Activated naive CD4-positive, alpha-beta T cell treated with anti-CD3 and anti-CD28 coated beads for 36 hours (primary cell): ENCODE results near the gene CDT1. TPM values are rescaled to one million over a fixed set of nuclear protein-coding genes. Genes with fewer than 3 reads are reported as not detected.
"Not testable (repeated sequence)": the region's sequence is repeated elsewhere in the genome, so short reads cannot be mapped to it uniquely, and the experiment has no call there.

ENCODE experiments used
- CTCF ChIA-PET: fragments of 350-600 bp; sonication (Branson Sonifier 250); formaldehyde crosslinking; loops from one replicate; lab custom pipeline; 2021; ENCODE audit warnings: antibody characterized with exemption; lab: Charles Lee
- DNase-seq: peaks from one replicate; pipeline ENCODE4 v3.0.0-alpha.2; 2020
- H3K27ac Mint-ChIP-seq: one replicate; pipeline ENCODE4 v1.8.0; 2021; ENCODE audit warnings: mild to moderate bottlenecking, mixed read lengths
- H3K27me3 Mint-ChIP-seq: one replicate; pipeline ENCODE4 v1.8.0; 2021; ENCODE audit warnings: low read depth, mixed read lengths
- H3K36me3 Mint-ChIP-seq: one replicate; pipeline ENCODE4 v1.8.0; 2021; ENCODE audit warnings: low read depth, mixed read lengths
- H3K4me1 Mint-ChIP-seq: one replicate; pipeline ENCODE4 v1.8.0; 2021; ENCODE audit warnings: low read depth, mixed read lengths
- H3K4me3 Mint-ChIP-seq: one replicate; pipeline ENCODE4 v1.8.0; 2021; ENCODE audit warnings: mild to moderate bottlenecking, moderate library complexity, mixed read lengths
- H3K9me3 Mint-ChIP-seq: one replicate; pipeline ENCODE4 v1.8.0; 2021; ENCODE audit warnings: mixed read lengths
- intact Hi-C: fragments of 100-400 bp; cut with micrococcal nuclease; formaldehyde crosslinking; loops from one replicate; pipeline ENCODE4 v1.15.1; 2023
- total RNA-seq, 2 experiments: library from RNA; stranded (reverse); gene quantifications; one replicate each; pipeline ENCODE4 v1.2.3, GENCODE V29; 2021

The CDT1 gene
- total RNA-seq, 2 experiments from 2014 or later, result 223 to 231 TPM

DNA sequence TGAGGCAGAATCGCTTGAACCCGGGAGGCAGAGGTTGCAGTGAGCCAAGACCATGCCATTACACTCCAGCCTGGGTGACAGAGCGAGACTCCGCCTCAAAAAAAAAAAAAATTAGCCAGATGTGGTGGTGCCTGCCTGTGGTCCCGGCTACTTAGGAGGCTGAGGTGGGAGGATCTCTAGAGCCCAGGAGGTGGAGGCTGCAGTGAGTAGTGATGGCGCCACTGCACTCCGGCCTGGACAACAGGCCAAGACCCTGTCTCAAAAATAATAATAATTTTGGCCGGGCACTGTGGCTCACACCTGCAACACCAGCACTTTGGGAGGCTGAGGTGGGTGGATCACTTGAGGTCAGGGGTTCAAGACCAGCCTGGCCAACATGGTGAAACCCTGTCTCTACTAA is 14.8 kb upstream of the CDT1 start:
- not testable (repeated sequence) for H3K9me3 Mint-ChIP-seq, H3K4me3 Mint-ChIP-seq, DNase-seq, H3K36me3 Mint-ChIP-seq, H3K27me3 Mint-ChIP-seq, H3K27ac Mint-ChIP-seq
- intact Hi-C loops, result loop anchor here (10.0 kb wide), 2 partner anchors 214 to 306 kb away; partner anchors contain the start of genes ACSF3 and ZC3H18
- CTCF ChIA-PET, result interaction anchor here (4.9 kb wide), 1 partner anchor 52 kb away, joined by 28 read pairs; no protein-coding TSS in a partner anchor
- peaks cover 40% of the 10 kb centered on the region for H3K4me1 Mint-ChIP-seq

- Mint-ChIP-seq H3K27ac (no peak overlapping the region), H3K9me3 (no peaks in the 10 kb centered on the region), H3K27me3 (no peaks in the 10 kb centered on the region), H3K4me3 (no peak overlapping the region), H3K4me1 (peaks cover 43% of the 10 kb centered on the region), H3K36me3 (no peaks in the 10 kb centered on the region)
- no peak for DNase-seq
- intact Hi-C loops, result loop anchor here (10.0 kb wide), 2 partner anchors 215 to 305 kb away; partner anchors contain the start of genes ACSF3 and ZC3H18
- CTCF ChIA-PET, result interaction anchor here (1.3 kb wide), 1 partner anchor 9 kb away, joined by 4 read pairs; no protein-coding TSS in a partner anchor
Observed at GRCh38 chr16:88789594-88789993, 14.0 kb upstream of the CDT1 start.

DNA sequence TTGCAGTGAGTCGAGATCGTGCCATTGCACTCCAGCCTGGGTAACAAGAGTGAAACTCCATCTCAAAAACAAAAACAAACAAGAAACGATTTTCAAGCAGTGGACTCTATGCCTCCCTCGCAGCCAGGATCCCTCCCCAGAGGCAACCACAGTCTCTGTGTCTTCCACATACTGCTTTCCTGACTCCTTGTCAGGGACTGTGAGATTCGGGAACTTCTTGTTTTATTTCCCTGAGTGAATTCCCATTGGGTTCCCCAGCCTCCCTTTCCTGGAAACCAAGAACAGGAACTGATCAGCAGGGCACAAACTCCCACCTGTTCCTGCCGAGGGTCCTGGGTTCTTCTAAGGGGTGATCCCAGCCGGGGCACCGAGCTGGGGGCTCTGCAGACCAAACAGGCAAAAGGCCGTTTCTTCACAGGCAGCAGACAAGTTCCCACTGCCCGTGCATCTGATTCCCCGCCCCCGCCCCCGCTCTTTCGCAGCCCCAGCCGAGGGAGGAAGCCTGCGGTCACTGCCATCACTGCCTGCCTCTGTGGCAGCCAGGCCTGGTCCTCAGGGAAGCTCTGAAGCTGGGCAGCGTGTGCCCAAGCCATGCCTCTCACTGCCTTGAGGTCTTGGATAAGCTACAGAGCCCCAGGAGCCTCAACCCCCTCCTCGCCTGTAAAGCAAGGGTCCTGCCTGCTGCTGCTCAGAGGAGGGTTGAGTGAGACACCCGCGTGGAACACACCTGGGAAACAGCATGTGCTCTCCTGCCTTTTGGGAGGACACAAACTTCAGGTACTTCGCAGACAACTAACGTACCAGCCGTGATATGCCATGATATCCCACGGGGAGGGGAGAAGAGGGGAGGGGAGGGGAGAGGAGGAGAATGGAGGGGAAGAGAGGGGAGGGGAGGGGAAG is 13.0 kb upstream of the CDT1 start:
- Mint-ChIP-seq H3K4me1 (peaks cover 49% of the 10 kb centered on the region), H3K9me3 (no peaks in the 10 kb centered on the region)
- DNase-seq, result peak; percentile 80

GRCh38 chr16:88792078-88792550 is 11.5 kb upstream of the CDT1 start:
- CTCF ChIA-PET, result interaction anchor here (2.3 to 4.3 kb wide), 2 partner anchors 10 to 21 kb away, joined by 6 to 24 read pairs; no protein-coding TSS in a partner anchor
- DNase-seq, result no peak
- H3K4me3 Mint-ChIP-seq, result no peak overlapping the region
- intact Hi-C loops, result no loop called here
- H3K36me3 Mint-ChIP-seq, result no peaks in the 10 kb centered on the region
- no peak overlapping the region for H3K27ac Mint-ChIP-seq
- H3K4me1 Mint-ChIP-seq, result peaks cover 49% of the 10 kb centered on the region
- H3K9me3 Mint-ChIP-seq, result no peaks in the 10 kb centered on the region
- no peaks in the 10 kb centered on the region for H3K27me3 Mint-ChIP-seq

More for the DNA sequence above, 13.0 kb upstream of the CDT1 start:
- intact Hi-C loops, result loop anchor here (1.0 kb wide), 2 partner anchors 8 to 12 kb away; no protein-coding TSS in a partner anchor
- CTCF ChIA-PET, result interaction anchor here (1.3 kb wide), 1 partner anchor 10 kb away, joined by 4 read pairs; no protein-coding TSS in a partner anchor
- H3K27me3 Mint-ChIP-seq, result no peaks in the 10 kb centered on the region
- H3K36me3 Mint-ChIP-seq, result no peaks in the 10 kb centered on the region
- peak overlapping the region; percentile 79 for H3K27ac Mint-ChIP-seq
- peak overlapping the region; percentile 66 for H3K4me3 Mint-ChIP-seq

GRCh38 chr16:88792668-88793250 is 10.8 kb upstream of the CDT1 start:
- H3K4me3 Mint-ChIP-seq, result peak overlapping the region; percentile 2
- H3K9me3 Mint-ChIP-seq, result no peaks in the 10 kb centered on the region
- no peaks in the 10 kb centered on the region for H3K36me3 Mint-ChIP-seq
- H3K4me1 Mint-ChIP-seq, result peaks cover 49% of the 10 kb centered on the region
- CTCF ChIA-PET, result interaction anchor here (1.1 to 4.3 kb wide), 4 partner anchors 11 to 58 kb away, joined by 3 to 24 read pairs (median 8); no protein-coding TSS in a partner anchor
- H3K27ac Mint-ChIP-seq, result peak overlapping the region; percentile 30
- intact Hi-C loops, result no loop called here
- no peaks in the 10 kb centered on the region for H3K27me3 Mint-ChIP-seq
- no peak for DNase-seq

DNA sequence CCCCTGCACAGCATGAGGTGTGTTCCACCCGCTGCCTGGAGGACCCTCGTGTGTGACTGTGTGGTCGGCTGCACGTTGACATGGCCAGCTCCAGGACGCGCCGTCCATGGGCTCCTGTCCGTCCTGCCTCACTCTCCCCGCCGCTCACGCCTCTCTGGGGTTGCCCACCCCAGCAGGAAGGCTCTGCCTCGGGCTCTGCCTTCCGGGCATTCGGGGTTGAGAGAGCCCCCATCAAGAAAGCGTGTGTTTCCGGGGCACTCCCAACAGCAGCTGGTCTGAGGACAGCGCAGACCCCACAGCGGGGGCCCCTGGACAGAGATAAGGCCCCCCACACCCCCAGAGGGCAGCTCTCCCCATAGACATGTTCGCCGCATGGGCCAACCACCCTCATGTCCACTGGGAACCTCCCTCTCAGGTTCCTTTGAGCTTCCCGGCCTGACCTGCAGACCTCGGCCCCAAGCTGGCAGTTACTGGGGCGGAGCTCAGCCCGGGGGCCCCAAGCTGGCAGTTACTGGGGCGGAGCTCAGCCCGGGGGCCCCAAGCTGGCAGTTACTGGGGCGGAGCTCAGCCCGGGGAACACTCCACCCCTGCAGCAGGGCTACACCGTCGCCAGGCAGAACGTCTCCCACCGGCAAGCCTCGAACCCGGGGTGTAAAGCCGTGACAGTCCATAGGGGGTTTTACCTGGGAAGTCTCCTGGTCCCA is 10.2 kb upstream of the CDT1 start:
- H3K27ac Mint-ChIP-seq, result peak overlapping the region; percentile 30
- peak; percentile 53 for DNase-seq
- H3K36me3 Mint-ChIP-seq, result no peaks in the 10 kb centered on the region
- peaks cover 49% of the 10 kb centered on the region for H3K4me1 Mint-ChIP-seq
- H3K27me3 Mint-ChIP-seq, result no peaks in the 10 kb centered on the region
- CTCF ChIA-PET, result interaction anchor here (1.1 to 4.3 kb wide), 5 partner anchors 9 to 59 kb away, joined by 3 to 24 read pairs (median 6); partner anchors contain the start of gene PIEZO1
- H3K9me3 Mint-ChIP-seq, result no peaks in the 10 kb centered on the region
- peak overlapping the region; percentile 58 for H3K4me3 Mint-ChIP-seq
- intact Hi-C loops, result no loop called here

DNA sequence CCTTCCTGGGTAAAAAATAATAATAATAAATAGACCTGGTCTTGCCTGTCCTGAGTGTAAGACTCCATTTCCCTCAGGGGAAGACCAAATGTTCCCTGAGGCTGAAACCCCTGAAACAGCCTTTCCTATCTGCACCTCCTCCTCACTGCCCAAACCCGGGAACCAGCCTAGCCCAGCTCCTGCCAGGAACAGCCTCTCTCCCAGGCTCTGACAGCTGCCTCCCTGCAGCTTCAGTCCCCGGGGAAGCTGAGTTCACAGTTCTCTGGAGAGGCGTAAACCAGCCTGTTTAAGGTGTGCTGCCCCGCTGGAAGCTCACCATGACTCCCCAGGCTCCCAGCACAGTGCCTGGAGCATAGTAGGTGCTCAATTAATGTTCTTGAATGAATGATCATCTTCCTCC is 7.3 kb upstream of the CDT1 start:
- no peak overlapping the region for H3K27ac Mint-ChIP-seq
- peaks cover 48% of the 10 kb centered on the region for H3K4me1 Mint-ChIP-seq
- intact Hi-C loops, result no loop called here
- no peak overlapping the region for H3K4me3 Mint-ChIP-seq
- peaks cover 4% of the 10 kb centered on the region for H3K36me3 Mint-ChIP-seq
- no peaks in the 10 kb centered on the region for H3K27me3 Mint-ChIP-seq
- H3K9me3 Mint-ChIP-seq, result no peaks in the 10 kb centered on the region
- CTCF ChIA-PET, result interaction anchor here (0.8 to 1.4 kb wide), 6 partner anchors 10 to 61 kb away, joined by 3 to 5 read pairs (median 3); partner anchors contain the start of genes GALNS and TRAPPC2L
- DNase-seq, result no peak

DNA sequence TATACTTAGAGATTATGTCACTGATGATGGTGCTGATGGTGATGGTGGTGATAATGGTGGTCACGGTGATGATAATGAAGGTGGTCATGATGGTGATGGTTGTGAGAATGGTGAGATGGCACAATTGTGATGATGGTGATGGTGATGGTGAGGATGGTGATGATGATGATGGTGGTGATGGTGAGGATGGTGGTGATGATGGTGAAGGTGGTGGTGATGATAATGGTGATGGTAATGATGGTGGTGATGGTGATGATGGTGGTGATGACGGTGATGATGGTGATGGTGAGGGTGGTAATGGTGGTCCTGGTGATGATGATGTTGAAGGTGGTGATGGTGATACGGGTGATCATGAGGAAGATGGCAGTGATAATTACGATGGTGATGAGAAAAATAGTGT is 5.5 kb upstream of the CDT1 start:
- Mint-ChIP-seq H3K27ac (no peak overlapping the region), H3K4me3 (no peak overlapping the region), H3K36me3 (peaks cover 7% of the 10 kb centered on the region), H3K4me1 (peaks cover 36% of the 10 kb centered on the region), H3K27me3 (no peaks in the 10 kb centered on the region), H3K9me3 (no peaks in the 10 kb centered on the region)
- intact Hi-C loops, result no loop called here
- no peak for DNase-seq
- CTCF ChIA-PET, result interaction anchor here (1.1 kb wide), 2 partner anchors 17 to 55 kb away, joined by 3 to 4 read pairs; no protein-coding TSS in a partner anchor

DNA sequence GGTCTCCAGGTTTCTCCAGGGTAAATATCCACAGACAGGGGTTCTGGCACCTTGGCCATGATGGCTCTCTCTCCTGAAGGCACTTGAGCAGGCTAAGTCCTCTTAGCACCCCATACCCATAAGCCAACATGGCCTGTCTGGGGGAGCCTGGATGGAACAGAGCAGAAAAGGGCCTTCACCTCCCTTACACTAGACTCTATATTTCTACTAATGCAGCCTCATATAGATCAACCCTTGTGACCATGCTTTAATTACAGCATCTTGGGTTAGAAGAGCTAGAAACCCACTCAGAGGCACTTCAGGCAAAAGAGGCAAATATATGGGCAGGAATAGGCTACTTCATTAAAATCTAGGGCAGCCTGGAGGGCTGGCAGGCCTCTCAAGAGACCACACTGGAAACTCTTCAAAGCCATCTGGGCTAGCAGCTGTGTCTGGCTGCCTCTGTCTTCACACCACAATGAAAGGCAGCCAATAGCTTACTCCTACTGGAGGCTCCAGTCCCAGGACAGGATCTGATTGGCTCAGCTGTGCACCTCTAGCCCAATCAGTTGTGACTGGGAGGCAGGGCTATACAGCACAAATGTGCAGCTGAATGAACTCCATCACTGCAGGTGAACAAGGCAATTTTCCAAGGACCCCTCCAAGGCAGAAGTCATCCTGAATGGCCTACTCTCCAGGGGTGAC is 4.7 kb upstream of the CDT1 start:
- no peak overlapping the region for H3K4me3 Mint-ChIP-seq
- intact Hi-C loops, result no loop called here

DNA sequence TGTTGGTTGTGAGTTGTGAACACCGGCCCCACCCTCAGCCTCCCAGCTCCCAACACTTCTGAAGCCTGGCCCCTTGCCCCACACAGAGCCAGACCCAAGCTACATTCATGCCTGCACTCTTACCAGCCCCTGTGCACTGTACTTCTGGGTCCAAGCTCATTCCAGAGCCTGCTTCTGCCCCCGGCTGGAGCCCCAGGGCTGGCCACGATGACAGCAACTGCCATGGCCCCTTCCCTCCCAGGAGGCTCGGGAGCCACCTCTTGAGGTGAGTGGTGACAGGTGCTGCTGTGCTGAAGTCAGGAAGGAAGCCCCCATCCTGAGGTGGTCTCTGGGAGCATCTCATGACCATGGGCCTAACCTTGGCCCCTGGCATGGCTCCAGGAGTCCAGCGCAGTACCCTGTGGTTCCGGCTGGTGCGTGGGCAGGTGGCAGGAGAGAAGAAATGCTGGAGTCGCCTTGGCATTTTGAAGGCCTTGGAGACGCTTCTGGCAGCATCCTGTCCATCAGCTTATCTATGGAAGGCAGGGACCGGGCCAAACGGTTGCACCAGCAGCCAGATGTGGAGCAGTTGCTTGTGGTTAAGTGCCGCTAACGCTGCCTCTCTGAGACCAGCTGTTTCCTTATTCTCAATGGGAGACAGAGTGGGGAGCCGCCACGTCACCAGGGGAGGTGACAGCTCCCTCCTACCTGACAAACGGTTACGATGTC is 3.9 kb upstream of the CDT1 start:
- CTCF ChIA-PET, result interaction anchor here (0.6 to 3.1 kb wide), 3 partner anchors 19 to 215 kb away, joined by 3 to 16 read pairs (median 5); no protein-coding TSS in a partner anchor
- peaks cover 27% of the 10 kb centered on the region for H3K4me1 Mint-ChIP-seq
- no peak overlapping the region for H3K27ac Mint-ChIP-seq
- intact Hi-C loops, result loop anchor here (5.0 kb wide), 2 partner anchors 97 to 117 kb away; no protein-coding TSS in a partner anchor
- no peaks in the 10 kb centered on the region for H3K27me3 Mint-ChIP-seq
- peak; percentile 62 for DNase-seq
- peak overlapping the region; percentile 14 for H3K4me3 Mint-ChIP-seq
- no peaks in the 10 kb centered on the region for H3K9me3 Mint-ChIP-seq
- peaks cover 12% of the 10 kb centered on the region for H3K36me3 Mint-ChIP-seq

More for the DNA sequence above, 4.7 kb upstream of the CDT1 start:
- CTCF ChIA-PET, result interaction anchor here (0.6 to 3.1 kb wide), 6 partner anchors 14 to 216 kb away, joined by 3 to 16 read pairs (median 4); partner anchors contain the start of gene PIEZO1
- no peaks in the 10 kb centered on the region for H3K9me3 Mint-ChIP-seq
- H3K36me3 Mint-ChIP-seq, result peaks cover 7% of the 10 kb centered on the region
- DNase-seq, result no peak
- H3K4me1 Mint-ChIP-seq, result peaks cover 28% of the 10 kb centered on the region
- no peaks in the 10 kb centered on the region for H3K27me3 Mint-ChIP-seq
- H3K27ac Mint-ChIP-seq, result no peak overlapping the region
